Activated CD4-positive, alpha-beta T cell treated with anti-CD3 and anti-CD28 coated beads, Interleukin-2, amount 10 ng/mL, durations not matched to agents 7 days and 5 days (primary cell): ENCODE measurements around the gene SFXN2. TPM values are rescaled to one million over a fixed set of nuclear protein-coding genes. Genes with fewer than 3 reads are reported as not detected.
"Not testable (repeated sequence)": the region's sequence is repeated elsewhere in the genome, so short reads cannot be mapped to it uniquely, and the experiment has no call there.

Experiments used
- CTCF ChIA-PET: fragments of 350-600 bp; sonication (Branson Sonifier 250); formaldehyde crosslinking; loops from one replicate; lab custom pipeline; 2021; ENCODE audit warnings: antibody characterized with exemption; lab: Charles Lee
- POLR2A ChIA-PET: fragments of 350-600 bp; sonication (Branson Sonifier 250); formaldehyde crosslinking; loops from one replicate; lab custom pipeline; 2021; ENCODE audit warnings: antibody characterized with exemption; lab: Charles Lee
- DNase-seq: peaks from one replicate; pipeline ENCODE4 v3.0.0-alpha.2; 2020
- H3K27ac Mint-ChIP-seq: one replicate; pipeline ENCODE4 v1.8.0; 2021; ENCODE audit warnings: mild to moderate bottlenecking, moderate library complexity, mixed read lengths
- H3K27me3 Mint-ChIP-seq: one replicate; pipeline ENCODE4 v1.8.0; 2021; ENCODE audit warnings: mixed read lengths
- H3K36me3 Mint-ChIP-seq: one replicate; pipeline ENCODE4 v1.8.0; 2021; ENCODE audit warnings: low read depth, mixed read lengths
- H3K4me1 Mint-ChIP-seq: one replicate; pipeline ENCODE4 v1.8.0; 2021; ENCODE audit warnings: mixed read lengths
- H3K4me3 Mint-ChIP-seq: one replicate; pipeline ENCODE4 v1.8.0; 2021; ENCODE audit warnings: mild to moderate bottlenecking, moderate library complexity, mixed read lengths
- H3K9me3 Mint-ChIP-seq: one replicate; pipeline ENCODE4 v1.8.0; 2021; ENCODE audit warnings: mixed read lengths
- total RNA-seq, 2 experiments: library from RNA; stranded (reverse); gene quantifications; one replicate each; pipeline ENCODE4 v1.2.3, GENCODE V29; 2021

The SFXN2 gene
- total RNA-seq, 2 experiments from 2014 or later: 20.7 to 23.6 TPM

DNA sequence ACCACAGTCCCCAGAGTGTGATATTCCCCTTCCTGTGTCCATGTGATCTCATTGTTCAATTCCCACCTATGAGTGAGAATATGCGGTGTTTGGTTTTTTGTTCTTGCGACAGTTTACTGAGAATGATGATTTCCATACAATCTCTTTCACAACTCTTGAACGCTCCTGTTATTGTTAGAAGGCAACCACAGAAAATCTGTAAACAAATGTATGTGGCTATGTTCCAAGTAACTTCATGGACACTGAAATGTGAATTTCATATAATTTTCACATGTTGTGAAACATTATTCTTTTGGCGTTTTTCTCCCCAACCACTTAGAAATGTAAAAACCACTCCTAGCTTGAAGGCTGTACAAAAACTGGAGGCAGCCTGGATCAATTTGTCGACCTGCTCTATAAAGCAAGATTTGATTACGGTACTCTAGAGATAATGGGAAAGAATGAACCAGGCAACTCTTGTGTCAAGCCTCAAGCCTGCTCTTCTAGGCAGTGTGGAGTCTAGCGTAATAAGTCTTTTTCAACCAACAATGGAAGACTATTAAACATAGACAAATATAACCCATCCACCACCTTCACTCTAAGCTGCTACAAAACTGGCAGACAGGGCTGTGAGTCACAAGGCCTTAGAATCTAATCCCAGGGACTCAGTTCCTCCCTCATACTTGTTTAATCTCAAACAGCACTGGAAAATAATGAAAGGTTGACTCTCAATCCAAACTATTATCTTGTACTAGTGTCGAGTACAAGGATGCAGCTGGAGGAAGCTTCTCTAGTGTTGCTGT, 23.0 kb upstream of the SFXN2 start:
- H3K36me3 Mint-ChIP-seq: peaks cover 6% of the 10 kb centered on the region
- no peak overlapping the region for H3K4me3 Mint-ChIP-seq
- ChIA-PET POLR2A (interaction anchor here (0.5 kb wide), 1 partner anchor 22 kb away, joined by 3 read pairs; no protein-coding TSS in a partner anchor), CTCF (interaction anchor here (0.6 to 2.5 kb wide), 3 partner anchors 15 to 93 kb away, joined by 3 to 10 read pairs (median 3); no protein-coding TSS in a partner anchor)
- DNase-seq: no peak
- no peaks in the 10 kb centered on the region for H3K27me3 Mint-ChIP-seq
- no peak overlapping the region for H3K27ac Mint-ChIP-seq
- H3K9me3 Mint-ChIP-seq: no peaks in the 10 kb centered on the region
- H3K4me1 Mint-ChIP-seq: no peaks in the 10 kb centered on the region

DNA sequence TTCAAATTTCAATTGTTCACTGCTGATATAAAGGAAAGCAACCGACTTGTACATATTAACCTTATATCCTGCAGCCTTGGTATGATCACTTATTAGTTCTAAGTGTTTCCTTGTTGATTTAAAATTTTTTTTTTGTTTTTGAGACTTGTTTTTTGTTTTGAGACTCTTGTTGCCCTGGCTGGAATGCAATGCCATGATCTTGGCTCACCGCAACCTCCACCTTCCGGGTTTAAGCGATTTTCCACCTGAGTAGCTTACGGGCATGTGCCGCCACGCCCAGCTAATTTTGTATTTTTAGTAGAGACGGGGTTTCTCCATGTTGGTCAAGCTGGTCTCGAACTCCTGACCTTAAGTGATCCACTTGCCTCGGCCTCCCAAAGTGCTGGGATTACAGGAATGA, 19.0 kb upstream of the SFXN2 start:
- H3K27me3 Mint-ChIP-seq, H3K4me1 Mint-ChIP-seq, H3K9me3 Mint-ChIP-seq, CTCF ChIA-PET, POLR2A ChIA-PET, DNase-seq, H3K4me3 Mint-ChIP-seq, H3K27ac Mint-ChIP-seq: not testable (repeated sequence)
- peaks cover 18% of the 10 kb centered on the region for H3K36me3 Mint-ChIP-seq

DNA sequence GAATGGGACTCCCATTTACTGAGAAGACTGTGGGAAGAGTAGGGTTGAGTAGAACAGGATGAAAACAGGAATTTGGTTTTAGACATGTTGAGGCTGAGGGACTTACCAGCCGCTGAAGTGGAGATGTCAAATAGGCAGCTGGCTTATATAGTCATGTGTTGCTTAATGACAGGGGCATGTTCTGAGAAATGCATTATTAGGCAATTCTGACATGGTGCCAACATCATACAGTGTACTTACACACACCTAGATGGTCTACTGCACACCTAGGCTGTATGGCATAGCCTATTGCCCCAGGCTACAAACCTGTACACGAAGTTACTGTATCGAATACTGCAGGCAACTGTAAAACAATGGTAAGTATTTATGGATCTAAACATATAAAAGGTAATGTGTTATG, 17.7 kb upstream of the SFXN2 start:
- H3K4me1 Mint-ChIP-seq: no peaks in the 10 kb centered on the region
- H3K27me3 Mint-ChIP-seq: no peaks in the 10 kb centered on the region

DNA sequence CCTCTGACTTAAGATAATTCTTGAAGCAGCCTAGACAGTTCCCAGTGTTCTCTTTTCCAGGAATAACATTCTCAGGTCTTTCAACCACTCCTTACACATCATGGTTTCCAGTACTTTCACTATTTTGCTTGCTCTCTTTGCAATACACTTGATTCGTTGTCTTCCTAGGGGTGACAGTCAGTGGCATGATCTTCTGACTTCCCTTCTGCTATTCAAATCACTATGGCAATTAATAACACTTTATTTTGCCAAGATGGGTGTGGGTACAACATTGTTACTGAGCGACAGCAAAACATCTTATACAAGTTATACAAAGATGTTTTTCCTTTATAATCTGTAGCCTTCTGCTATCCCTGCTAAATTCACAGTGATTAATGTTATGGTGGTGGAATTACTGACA, 15.5 kb upstream of the SFXN2 start:
- Mint-ChIP-seq H3K36me3 (peaks cover 18% of the 10 kb centered on the region), H3K27me3 (no peaks in the 10 kb centered on the region), H3K4me3 (no peak overlapping the region), H3K27ac (no peak overlapping the region), H3K4me1 (no peaks in the 10 kb centered on the region), H3K9me3 (no peaks in the 10 kb centered on the region)
- no peak for DNase-seq
- CTCF ChIA-PET: interaction anchor here (0.8 to 1.2 kb wide), 2 partner anchors 12 to 21 kb away, joined by 3 read pairs; no protein-coding TSS in a partner anchor
- POLR2A ChIA-PET: no interaction called here

More for the DNA sequence above, 17.7 kb upstream of the SFXN2 start:
- ChIA-PET CTCF (interaction anchor here (0.5 to 0.8 kb wide), 3 partner anchors 23 to 1970 kb away, joined by 3 read pairs; no protein-coding TSS in a partner anchor), POLR2A (no interaction called here)
- no peak overlapping the region for H3K27ac Mint-ChIP-seq
- DNase-seq: no peak
- H3K36me3 Mint-ChIP-seq: peaks cover 18% of the 10 kb centered on the region
- no peak overlapping the region for H3K4me3 Mint-ChIP-seq
- H3K9me3 Mint-ChIP-seq: no peaks in the 10 kb centered on the region

DNA sequence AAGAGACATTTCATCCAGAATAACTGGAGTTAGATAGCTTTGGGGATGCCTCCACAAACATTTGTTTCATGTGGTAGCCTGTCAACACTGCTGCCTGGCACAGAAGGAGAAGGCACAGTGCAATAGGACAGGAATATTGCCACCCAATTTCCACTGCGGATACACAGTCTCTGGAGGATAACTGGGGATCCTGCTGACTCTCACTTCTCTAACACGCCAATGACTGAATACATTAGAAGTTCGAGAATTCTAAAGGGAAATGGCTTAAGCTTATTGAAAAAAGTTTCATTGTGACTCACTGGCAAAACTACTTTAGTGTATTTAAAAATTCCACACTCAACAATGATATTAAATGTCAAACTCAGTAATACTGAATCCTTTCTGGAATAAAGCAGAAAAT, 13.2 kb upstream of the SFXN2 start:
- CTCF ChIA-PET: interaction anchor here (1.5 to 2.5 kb wide), 2 partner anchors 13 to 31 kb away, joined by 3 to 14 read pairs; partner anchors contain the start of genes ARL3 and SFXN2

DNA sequence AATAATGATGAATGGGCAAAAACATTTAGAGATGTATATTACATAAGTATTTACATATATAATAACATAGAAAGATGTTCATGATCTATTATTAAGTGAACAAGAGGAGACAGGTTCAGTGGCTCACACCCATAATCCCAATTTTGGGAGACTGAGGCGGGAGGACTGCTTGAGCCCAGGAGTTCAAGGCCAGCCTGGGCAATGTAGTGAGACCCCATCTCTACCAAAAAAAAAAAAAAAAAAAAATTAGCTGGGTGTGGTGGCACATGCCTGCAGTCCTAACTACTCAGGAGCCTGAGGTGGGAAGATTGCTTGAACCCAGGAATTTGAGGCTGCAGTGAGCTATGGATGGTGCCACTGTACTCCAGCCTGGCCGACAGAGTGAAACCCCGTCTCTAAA, 12.6 kb upstream of the SFXN2 start:
- Mint-ChIP-seq H3K9me3 (no peaks in the 10 kb centered on the region), H3K4me1 (peaks cover 4% of the 10 kb centered on the region), H3K27me3 (no peaks in the 10 kb centered on the region), H3K4me3 (no peak overlapping the region), H3K36me3 (peaks cover 20% of the 10 kb centered on the region), H3K27ac (no peak overlapping the region)
- CTCF ChIA-PET: interaction anchor here (1.5 to 2.5 kb wide), 2 partner anchors 12 to 32 kb away, joined by 3 to 14 read pairs; partner anchors contain the start of genes ARL3 and SFXN2
- no peak for DNase-seq
- POLR2A ChIA-PET: no interaction called here

More for the DNA sequence above, 13.2 kb upstream of the SFXN2 start:
- Mint-ChIP-seq H3K27ac (no peak overlapping the region), H3K27me3 (no peaks in the 10 kb centered on the region), H3K4me1 (peaks cover 2% of the 10 kb centered on the region), H3K9me3 (no peaks in the 10 kb centered on the region), H3K4me3 (no peak overlapping the region), H3K36me3 (peaks cover 22% of the 10 kb centered on the region)
- POLR2A ChIA-PET: no interaction called here
- no peak for DNase-seq

DNA sequence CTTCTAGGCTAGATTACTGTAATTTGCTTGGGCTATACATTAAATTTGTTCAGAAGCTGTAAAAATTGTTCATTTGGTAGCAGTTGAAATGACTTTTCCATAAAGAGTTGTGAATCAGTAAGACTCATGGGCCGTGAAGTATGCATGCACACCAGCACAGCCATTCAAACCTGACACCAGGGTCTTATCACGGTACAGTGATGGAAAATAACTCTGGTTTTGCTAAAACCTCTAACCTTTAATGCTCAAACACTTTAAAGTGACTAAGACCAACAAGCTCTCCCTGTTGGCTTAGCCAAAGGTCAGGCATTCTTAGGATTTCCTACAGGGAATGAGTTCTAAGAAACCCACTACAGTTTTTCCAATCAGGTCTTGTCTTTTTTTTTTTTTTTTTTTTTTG, 11.7 kb upstream of the SFXN2 start:
- no peaks in the 10 kb centered on the region for H3K9me3 Mint-ChIP-seq
- H3K4me3 Mint-ChIP-seq: no peak overlapping the region
- CTCF ChIA-PET: interaction anchor here (0.6 to 2.5 kb wide), 2 partner anchors 11 to 1301 kb away, joined by 3 to 14 read pairs; partner anchors contain the start of genes ARL3 and SFXN2
- POLR2A ChIA-PET: no interaction called here
- H3K27me3 Mint-ChIP-seq: no peaks in the 10 kb centered on the region
- peaks cover 15% of the 10 kb centered on the region for H3K36me3 Mint-ChIP-seq
- H3K27ac Mint-ChIP-seq: no peak overlapping the region
- peaks cover 12% of the 10 kb centered on the region for H3K4me1 Mint-ChIP-seq
- DNase-seq: no peak

DNA sequence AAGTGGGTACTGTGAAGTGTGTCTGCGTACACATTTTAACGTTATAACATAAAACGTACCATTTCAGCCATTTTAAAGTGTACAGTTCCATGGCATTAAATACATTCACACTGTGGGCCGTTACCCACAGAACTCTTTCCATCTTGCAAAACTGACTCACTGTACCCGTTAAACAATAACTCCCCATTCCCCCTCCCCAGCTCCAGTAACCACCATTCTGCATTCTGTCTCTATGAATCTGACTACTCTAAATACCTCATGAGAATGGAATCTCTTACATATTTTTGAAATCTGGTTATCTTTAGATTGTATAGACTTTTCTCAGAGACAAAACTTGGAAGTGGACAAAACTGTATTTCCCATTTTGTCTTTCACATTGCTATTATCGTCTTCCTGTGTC, 9.5 kb upstream of the SFXN2 start:
- H3K27me3 Mint-ChIP-seq: no peaks in the 10 kb centered on the region
- H3K9me3 Mint-ChIP-seq: no peaks in the 10 kb centered on the region
- DNase-seq: no peak
- CTCF ChIA-PET: interaction anchor here (1.2 kb wide), 1 partner anchor 9 kb away, joined by 3 read pairs; the partner anchor contains the start of genes ARL3 and SFXN2
- POLR2A ChIA-PET: no interaction called here
- peaks cover 12% of the 10 kb centered on the region for H3K4me1 Mint-ChIP-seq
- H3K27ac Mint-ChIP-seq: no peak overlapping the region
- no peak overlapping the region for H3K4me3 Mint-ChIP-seq
- peaks cover 6% of the 10 kb centered on the region for H3K36me3 Mint-ChIP-seq

DNA sequence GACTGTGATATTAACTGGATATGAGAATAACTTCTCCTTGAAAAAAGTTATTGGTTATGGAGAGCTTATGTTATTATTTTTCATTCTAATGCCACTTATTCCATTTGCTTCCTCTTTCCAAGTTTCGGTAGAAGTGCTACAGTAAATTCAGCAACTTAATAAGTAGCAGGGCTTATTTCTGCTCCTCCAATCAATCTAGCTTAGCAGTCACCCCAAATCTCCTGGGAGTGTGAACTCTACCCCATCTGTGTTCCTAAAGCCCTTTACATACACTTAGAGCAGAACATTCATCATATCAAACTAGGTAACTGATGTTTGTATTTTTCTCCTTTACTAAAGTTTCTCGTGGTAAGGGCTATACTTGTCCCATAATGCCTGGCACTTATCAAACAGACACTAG, 8.9 kb upstream of the SFXN2 start:
- ChIA-PET CTCF (interaction anchor here (1.2 kb wide), 1 partner anchor 9 kb away, joined by 3 read pairs; the partner anchor contains the start of genes ARL3 and SFXN2), POLR2A (no interaction called here)
- H3K36me3 Mint-ChIP-seq: peaks cover 6% of the 10 kb centered on the region
- peaks cover 16% of the 10 kb centered on the region for H3K4me1 Mint-ChIP-seq
- no peaks in the 10 kb centered on the region for H3K9me3 Mint-ChIP-seq
- no peaks in the 10 kb centered on the region for H3K27me3 Mint-ChIP-seq
- H3K4me3 Mint-ChIP-seq: no peak overlapping the region
- DNase-seq: no peak
- no peak overlapping the region for H3K27ac Mint-ChIP-seq

DNA sequence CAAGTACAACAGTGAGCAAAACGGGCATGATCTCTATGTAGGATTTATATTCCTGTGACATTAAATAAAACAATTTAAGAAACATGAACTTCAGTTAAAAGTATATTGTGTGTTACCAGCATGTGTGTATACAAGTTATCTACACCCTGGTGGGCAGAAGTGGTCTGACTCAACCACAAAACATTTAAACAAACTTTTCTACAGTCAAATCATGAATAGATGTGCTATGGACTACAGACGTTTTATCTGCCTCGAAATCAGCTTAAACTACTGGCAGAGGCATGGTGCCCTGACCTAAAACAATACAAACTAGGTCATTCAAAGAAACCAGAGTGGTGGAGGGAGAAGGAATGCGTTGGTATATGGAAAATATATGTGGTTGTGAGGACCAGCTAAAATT, 3.8 kb upstream of the SFXN2 start:
- DNase-seq: no peak
- ChIA-PET CTCF (interaction anchor here (0.6 to 1.3 kb wide), 4 partner anchors 11 to 404 kb away, joined by 3 to 5 read pairs (median 3); no protein-coding TSS in a partner anchor), POLR2A (no interaction called here)
- no peaks in the 10 kb centered on the region for H3K27me3 Mint-ChIP-seq
- H3K4me3 Mint-ChIP-seq: no peak overlapping the region
- no peaks in the 10 kb centered on the region for H3K36me3 Mint-ChIP-seq
- no peaks in the 10 kb centered on the region for H3K9me3 Mint-ChIP-seq
- H3K27ac Mint-ChIP-seq: peak overlapping the region; percentile 70
- H3K4me1 Mint-ChIP-seq: peaks cover 40% of the 10 kb centered on the region

DNA sequence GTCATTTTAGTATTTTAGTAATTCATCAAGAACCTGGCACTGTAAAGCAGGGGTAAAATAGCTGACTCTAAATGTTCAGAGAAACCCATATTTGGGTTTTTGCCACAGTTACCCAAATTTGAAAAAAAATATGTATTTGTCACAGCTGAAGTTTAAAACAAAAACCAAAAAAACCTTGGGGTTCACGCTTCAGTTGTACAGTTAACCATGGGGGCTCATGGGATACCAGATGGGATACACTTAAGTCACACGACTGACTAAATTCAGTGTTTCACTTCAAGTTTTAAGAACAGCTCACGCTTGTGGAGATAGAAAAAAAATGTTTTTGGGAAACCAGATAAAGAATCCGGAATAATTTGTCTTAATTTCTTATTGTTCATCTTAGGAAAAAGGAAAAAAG, 2.3 kb upstream of the SFXN2 start:
- Mint-ChIP-seq H3K9me3 (no peaks in the 10 kb centered on the region), H3K4me3 (peak overlapping the region; percentile 81), H3K27ac (no peak overlapping the region), H3K36me3 (peaks cover 6% of the 10 kb centered on the region), H3K4me1 (peaks cover 46% of the 10 kb centered on the region), H3K27me3 (no peaks in the 10 kb centered on the region)
- CTCF ChIA-PET: interaction anchor here (0.6 to 2.6 kb wide), 5 partner anchors 15 to 930 kb away, joined by 3 to 12 read pairs (median 4); partner anchors contain the start of gene CNNM2
- POLR2A ChIA-PET: no interaction called here
- DNase-seq: no peak

DNA sequence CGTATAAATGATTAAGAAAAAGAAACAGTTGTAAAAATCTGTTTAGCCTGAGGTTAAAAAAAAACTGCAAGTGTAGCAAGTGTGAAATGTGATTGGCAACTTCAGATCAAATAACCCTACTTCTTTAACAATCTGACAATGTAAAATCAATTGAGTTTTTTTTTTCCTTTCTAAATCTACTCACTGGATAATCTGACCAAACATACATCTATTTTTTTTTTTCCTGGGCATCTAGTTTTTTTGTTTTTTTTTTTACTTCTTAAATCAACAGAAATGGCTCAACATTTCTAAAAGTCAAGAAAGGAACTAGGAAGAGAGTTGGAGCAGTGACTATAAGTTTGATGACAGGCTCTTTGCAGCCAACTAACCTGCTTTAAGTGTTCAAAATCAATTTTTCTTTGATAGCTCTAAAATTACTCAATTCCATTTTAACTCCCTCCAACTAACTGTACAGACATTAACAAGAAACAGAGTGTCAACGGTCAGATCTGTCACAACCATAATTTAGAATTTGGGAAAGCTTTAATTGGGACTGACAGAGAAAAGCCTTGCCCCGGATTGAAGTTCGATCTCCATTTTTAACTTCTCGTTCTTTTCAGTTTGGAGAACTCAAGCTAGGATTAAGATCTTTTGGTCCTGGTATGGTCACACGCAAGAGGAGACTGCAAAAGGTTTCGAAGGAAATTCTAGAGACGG, 1.4 kb upstream of the SFXN2 start:
- Mint-ChIP-seq H3K4me1 (peaks cover 49% of the 10 kb centered on the region), H3K4me3 (peak overlapping the region; percentile 81), H3K9me3 (no peaks in the 10 kb centered on the region), H3K27me3 (no peaks in the 10 kb centered on the region), H3K27ac (peak overlapping the region; percentile 82), H3K36me3 (peaks cover 9% of the 10 kb centered on the region)
- ChIA-PET CTCF (interaction anchor here (0.6 to 2.6 kb wide), 16 partner anchors 11 to 209 kb away, joined by 3 to 14 read pairs (median 5); partner anchors contain the start of genes CNNM2 and SUFU), POLR2A (interaction anchor here (0.5 to 0.7 kb wide), 3 partner anchors 21 to 197 kb away, joined by 3 to 4 read pairs (median 3); partner anchors contain the start of gene WBP1L)
- no peak for DNase-seq
